A549 treated with CpdA at 1 μM for 4 hours (cell line): ENCODE results near the gene FBXO22. TPM values are rescaled to one million over a fixed set of nuclear protein-coding genes. Genes with fewer than 3 reads are reported as not detected.

Source experiments
- total RNA-seq: library from RNA; stranded (reverse); fragments of 200-300 nt; extraction: Qiagen RNA extraction; gene quantifications from 5 replicates; pipeline ENCODE4 v1.2.3, GENCODE V29; 2022; ENCODE audit warnings: low read depth

Gene FBXO22
- total RNA-seq = 70.6 to 90.2 TPM (median 78.3 TPM) in 5 replicates

GRCh38 chr15:75903331-75904239 is at the start of gene FBXO22:
Gene FBXO22 (plus strand): TSS chr15:75903878. CDS start chr15:75903964, 86 bp downstream.

Other genes with a start within 250 kb of the FBXO22 start
- gene CSPG4, start 191.0 kb upstream of the FBXO22 start, total RNA-seq = 0.09 to 0.13 TPM (median 0.12 TPM) in 5 replicates
- gene UBE2Q2, start 60.4 kb upstream of the FBXO22 start, total RNA-seq = 32.3 to 37.0 TPM (median 34.1 TPM) in 5 replicates
- 0.73 to 2.2 TPM (median 1.4 TPM) in 5 replicates for gene NRG4, start 108.5 kb downstream of the FBXO22 start, total RNA-seq
- gene TMEM266, start 156.1 kb downstream of the FBXO22 start, total RNA-seq = 0.05 to 0.10 TPM (median 0.06 TPM) in 3 of 5 replicates, not detected in the others